ENCODE results near the gene CCDC60. TPM values are rescaled to one million over a fixed set of nuclear protein-coding genes. Genes with fewer than 3 reads are reported as not detected.

Gene CCDC60
- total and polyA plus RNA-seq, 10 donors, result not detected

DNA sequence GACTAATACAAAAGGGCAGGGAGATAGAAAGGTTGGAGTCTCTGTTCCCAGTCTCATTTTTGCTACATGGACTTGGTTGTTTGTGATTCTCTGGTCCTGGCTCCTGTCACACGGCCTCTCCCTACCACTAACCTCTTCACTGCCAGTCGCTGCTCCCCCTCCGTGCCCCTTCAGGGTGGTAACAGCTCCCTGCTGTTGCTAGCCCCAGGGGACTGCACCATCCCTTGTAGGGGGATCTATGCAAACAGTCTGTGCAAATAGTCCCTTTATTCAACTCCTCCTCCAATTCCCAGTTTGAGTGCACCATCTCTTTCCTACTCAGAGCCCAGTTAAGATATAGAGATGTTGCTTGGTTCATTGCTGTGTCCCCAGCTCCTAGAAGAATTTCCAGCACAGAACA lies 51.1 kb downstream of the CCDC60 start:
- H3K27ac ChIP-seq, result no peak overlapping the region
- H3K4me1 ChIP-seq, result no peaks in the 10 kb centered on the region
- H3K9me3 ChIP-seq, result peaks cover 0 to 9% (median 0%) of the 10 kb centered on the region in 8 donors
- 52 to 83% (median 60%) methylated on average over 3 of the region's 3 CpGs for whole genome bisulfite sequencing, 5 donors
- TF ChIP-seq POLR2AphosphoS5 (IDR thresholded peaks at IDR 0.05) (no peak), POLR2A (IDR thresholded peaks at IDR 0.05) (no peak)
- TF ChIP-seq, protein P1, sequence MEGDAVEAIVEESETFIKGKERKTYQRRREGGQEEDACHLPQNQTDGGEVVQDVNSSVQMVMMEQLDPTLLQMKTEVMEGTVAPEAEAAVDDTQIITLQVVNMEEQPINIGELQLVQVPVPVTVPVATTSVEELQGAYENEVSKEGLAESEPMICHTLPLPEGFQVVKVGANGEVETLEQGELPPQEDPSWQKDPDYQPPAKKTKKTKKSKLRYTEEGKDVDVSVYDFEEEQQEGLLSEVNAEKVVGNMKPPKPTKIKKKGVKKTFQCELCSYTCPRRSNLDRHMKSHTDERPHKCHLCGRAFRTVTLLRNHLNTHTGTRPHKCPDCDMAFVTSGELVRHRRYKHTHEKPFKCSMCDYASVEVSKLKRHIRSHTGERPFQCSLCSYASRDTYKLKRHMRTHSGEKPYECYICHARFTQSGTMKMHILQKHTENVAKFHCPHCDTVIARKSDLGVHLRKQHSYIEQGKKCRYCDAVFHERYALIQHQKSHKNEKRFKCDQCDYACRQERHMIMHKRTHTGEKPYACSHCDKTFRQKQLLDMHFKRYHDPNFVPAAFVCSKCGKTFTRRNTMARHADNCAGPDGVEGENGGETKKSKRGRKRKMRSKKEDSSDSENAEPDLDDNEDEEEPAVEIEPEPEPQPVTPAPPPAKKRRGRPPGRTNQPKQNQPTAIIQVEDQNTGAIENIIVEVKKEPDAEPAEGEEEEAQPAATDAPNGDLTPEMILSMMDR (IDR thresholded peaks at IDR 0.05 in 8 of 11, conservative IDR thresholded peaks at IDR 0.05 in 3 of 11), result no peak
- H3K27me3 ChIP-seq (replicated peaks in 1 of 7), result peaks cover 0 to 7% (median 0%) of the 10 kb centered on the region in 7 donors
- no peak for DNase-seq
- intact Hi-C loops (cut with DNase I; ENCODE audit: low total_unique reads), result no loop called here
- H3K36me3 ChIP-seq, result no peaks in the 10 kb centered on the region
- H3K4me3 ChIP-seq, result no peak overlapping the region

DNA sequence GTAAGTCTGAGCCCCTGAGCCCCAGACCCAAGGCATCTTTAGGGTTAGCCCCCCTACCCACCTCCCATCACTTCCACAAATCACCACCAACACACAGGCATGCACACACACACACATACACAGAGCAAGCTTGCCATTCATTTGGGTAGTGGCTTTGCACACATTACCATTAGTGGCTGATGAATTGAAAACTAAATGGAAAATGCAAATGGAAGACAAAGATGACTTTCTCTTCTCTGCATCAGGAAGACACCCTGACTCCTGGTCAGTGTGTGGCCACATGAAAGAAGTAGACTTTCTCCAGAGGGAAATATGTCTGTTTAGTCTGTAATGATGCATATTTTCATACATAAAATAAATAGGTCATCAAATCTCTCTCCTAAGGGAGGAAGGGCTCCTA lies 55.2 kb downstream of the CCDC60 start:
- DNase-seq, result no peak
- Histone ChIP-seq H3K4me3 (no peak overlapping the region), H3K27ac (no peak overlapping the region), H3K36me3 (no peaks in the 10 kb centered on the region), H3K27me3 (replicated peaks in 1 of 7) (peaks cover 0 to 7% (median 0%) of the 10 kb centered on the region in 7 donors), H3K4me1 (no peaks in the 10 kb centered on the region), H3K9me3 (peaks cover 0 to 5% (median 0%) of the 10 kb centered on the region in 8 donors)
- TF ChIP-seq POLR2AphosphoS5 (IDR thresholded peaks at IDR 0.05) (no peak), POLR2A (IDR thresholded peaks at IDR 0.05) (no peak)
- TF ChIP-seq, protein P1 (IDR thresholded peaks at IDR 0.05 in 8 of 11, conservative IDR thresholded peaks at IDR 0.05 in 3 of 11), result no peak
- intact Hi-C loops (cut with DNase I; ENCODE audit: low total_unique reads), result no loop called here

DNA sequence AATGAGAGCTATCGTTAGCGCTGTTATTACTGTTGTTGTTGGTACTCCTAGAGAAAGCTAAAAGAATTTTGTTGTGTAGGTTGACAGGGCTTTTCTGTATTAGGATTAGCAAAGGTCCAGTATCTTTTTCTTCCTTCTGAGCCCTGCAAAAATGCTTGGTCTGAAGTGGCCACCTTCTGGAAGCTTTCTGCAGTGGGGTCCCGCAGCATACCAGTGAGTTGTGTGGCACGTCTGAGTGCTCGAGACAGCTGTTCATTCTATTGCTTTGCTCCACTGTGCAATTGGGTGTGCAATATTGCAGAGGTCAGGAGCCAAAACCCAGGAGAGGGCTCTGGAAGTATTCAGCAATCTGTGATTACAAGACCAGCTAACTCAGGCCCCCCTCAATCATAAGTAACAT lies 57.1 kb downstream of the CCDC60 start:
- 70 to 90% (median 79%) methylated on average over 5 of the region's 5 CpGs for WGBS, 5 donors
- H3K4me3 ChIP-seq, result no peak overlapping the region
- intact Hi-C loops (cut with DNase I; ENCODE audit: low total_unique reads), result no loop called here
- no peak for DNase-seq
- no peaks in the 10 kb centered on the region for H3K36me3 ChIP-seq
- no peaks in the 10 kb centered on the region for H3K9me3 ChIP-seq
- TF ChIP-seq, protein P1 (IDR thresholded peaks at IDR 0.05 in 8 of 11, conservative IDR thresholded peaks at IDR 0.05 in 3 of 11), result no peak
- no peak for TF ChIP-seq POLR2AphosphoS5 (IDR thresholded peaks at IDR 0.05)
- no peaks in the 10 kb centered on the region for H3K4me1 ChIP-seq
- no peak overlapping the region for H3K27ac ChIP-seq
- peaks cover 0 to 7% (median 0%) of the 10 kb centered on the region in 7 donors for H3K27me3 ChIP-seq (replicated peaks in 1 of 7)

DNA sequence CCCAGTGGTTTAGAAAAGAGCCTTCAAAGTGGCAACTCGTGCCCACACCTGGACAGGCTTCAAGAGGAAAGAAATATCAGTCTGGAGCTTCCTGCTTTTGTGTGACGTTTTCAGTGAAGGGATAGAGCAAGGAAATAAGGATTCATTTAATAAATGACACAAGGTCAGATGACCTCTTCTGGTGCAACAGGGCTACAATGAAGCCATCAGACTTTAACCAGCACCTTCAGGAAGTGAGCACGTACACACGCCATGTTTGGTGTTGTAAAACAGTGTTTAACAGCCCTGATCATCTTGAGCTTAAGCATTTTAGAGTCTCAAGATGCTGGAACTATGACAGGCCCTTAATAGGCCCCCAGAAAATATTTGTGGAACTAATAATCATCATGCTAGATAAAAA lies 59.1 kb downstream of the CCDC60 start:
- DNase-seq, result no peak
- Histone ChIP-seq H3K27ac (no peak overlapping the region), H3K36me3 (no peaks in the 10 kb centered on the region), H3K27me3 (replicated peaks in 1 of 7) (peaks cover 0 to 7% (median 0%) of the 10 kb centered on the region in 7 donors), H3K9me3 (peaks cover 0 to 7% (median 0%) of the 10 kb centered on the region in 8 donors), H3K4me1 (no peaks in the 10 kb centered on the region), H3K4me3 (no peak overlapping the region)
- TF ChIP-seq, protein P1 (IDR thresholded peaks at IDR 0.05 in 8 of 11, conservative IDR thresholded peaks at IDR 0.05 in 3 of 11), result no peak
- no peak for TF ChIP-seq POLR2A (IDR thresholded peaks at IDR 0.05)
- TF ChIP-seq POLR2AphosphoS5 (IDR thresholded peaks at IDR 0.05), result no peak
- intact Hi-C loops (cut with DNase I; ENCODE audit: low total_unique reads), result no loop called here
- WGBS, 5 donors, result 31 to 43% (median 36%) methylated on average over 4 of the region's 4 CpGs
